GM18861 (cell line): Measurements from ENCODE around the gene ZDHHC24.

ENCODE experiments used
- ATAC-seq: cut with Tn5 transposase; IDR thresholded peaks from one replicate; pipeline ENCODE4 v1.9.1; 2021; ENCODE audit not compliant: unreplicated experiment

The ZDHHC24 gene

GRCh38 chr11:66505276-66505816 is 40.5 kb downstream of the ZDHHC24 start:
- no peak for ATAC-seq

DNA sequence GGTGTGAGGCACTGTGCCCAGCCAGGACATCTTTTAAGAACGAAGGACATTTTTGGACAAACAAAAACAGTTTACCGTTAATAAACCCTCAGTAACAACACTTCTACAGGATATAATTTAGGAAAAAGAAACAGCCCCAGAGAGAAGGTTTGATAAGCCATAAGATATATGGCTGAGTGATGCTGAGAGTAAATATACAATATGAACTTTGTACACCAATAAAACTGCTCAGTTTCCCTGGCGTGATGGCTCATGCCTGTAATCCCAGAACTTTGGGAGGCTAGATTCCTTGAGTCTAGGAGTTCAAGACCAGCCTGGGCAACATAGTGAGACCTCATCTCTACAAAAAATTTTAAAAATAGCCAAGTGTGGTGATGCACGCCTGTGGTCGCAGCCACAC is 47.3 kb downstream of the ZDHHC24 start:
- no peak for ATAC-seq

DNA sequence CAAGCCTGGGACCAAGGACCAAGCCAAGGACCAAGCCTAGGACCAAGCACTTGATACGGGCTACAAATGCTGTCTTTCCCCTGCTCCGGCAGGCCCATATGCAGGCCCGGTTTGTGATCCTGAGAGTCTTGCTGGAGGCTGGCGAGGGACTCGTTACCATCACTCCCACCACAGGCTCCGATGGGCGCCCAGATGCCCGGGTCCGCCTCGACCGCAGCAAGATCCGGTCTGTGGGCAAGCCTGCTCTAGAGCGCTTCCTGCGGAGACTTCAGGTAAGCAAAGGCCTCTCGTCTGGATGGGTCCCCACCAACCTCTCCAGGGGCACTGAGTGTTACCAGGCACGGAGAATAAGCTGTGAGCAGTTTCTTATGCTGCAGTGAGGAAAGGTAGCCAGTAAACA is 48.6 kb downstream of the ZDHHC24 start:
- no peak for ATAC-seq

- no peak for ATAC-seq
Measured at GRCh38 chr11:66495401-66495854, 50.4 kb downstream of the ZDHHC24 start.

DNA sequence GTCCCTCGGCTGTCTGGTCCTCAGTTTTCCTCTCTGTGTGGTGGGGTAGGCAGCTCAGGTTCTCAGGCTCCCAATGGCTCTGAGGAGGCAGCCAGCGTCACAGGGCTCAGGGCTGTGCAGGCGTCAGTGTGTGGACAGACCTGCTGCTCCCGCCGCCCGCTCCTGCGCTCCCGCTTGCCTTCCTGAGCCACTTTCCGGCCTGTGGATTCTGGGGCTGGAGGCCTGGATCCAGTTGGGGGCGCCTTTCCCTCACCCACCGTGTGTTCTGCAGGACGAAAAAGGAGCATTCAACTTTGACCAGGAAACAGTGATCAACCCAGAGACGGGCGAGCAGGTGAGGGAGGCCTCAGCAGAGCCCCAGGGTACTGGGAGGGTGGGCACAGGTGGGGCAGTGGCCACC is 50.9 kb downstream of the ZDHHC24 start:
- ATAC-seq = no peak

DNA sequence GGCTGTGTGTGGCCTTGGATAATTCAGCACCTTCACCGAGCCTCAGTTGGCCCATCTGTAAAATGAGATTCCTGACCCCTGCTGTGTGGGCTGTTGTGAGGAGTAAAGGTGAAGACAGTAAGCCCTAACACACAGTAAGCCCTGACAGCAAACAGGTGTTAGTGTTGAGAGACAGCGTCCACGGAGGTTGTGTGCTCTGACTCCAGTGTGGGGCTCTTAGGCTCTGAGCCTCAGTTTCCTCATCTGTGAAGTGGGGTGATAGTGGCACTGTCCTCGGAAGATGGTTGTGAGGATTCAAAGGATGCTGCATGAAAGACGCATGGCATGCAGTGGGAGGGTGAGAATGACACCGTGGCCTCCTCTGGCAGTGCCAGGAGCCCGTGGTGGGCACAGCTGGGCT is 51.4 kb downstream of the ZDHHC24 start:
- no peak for ATAC-seq

- no peak for ATAC-seq
Measured at GRCh38 chr11:66493130-66493529, 52.7 kb downstream of the ZDHHC24 start.

DNA sequence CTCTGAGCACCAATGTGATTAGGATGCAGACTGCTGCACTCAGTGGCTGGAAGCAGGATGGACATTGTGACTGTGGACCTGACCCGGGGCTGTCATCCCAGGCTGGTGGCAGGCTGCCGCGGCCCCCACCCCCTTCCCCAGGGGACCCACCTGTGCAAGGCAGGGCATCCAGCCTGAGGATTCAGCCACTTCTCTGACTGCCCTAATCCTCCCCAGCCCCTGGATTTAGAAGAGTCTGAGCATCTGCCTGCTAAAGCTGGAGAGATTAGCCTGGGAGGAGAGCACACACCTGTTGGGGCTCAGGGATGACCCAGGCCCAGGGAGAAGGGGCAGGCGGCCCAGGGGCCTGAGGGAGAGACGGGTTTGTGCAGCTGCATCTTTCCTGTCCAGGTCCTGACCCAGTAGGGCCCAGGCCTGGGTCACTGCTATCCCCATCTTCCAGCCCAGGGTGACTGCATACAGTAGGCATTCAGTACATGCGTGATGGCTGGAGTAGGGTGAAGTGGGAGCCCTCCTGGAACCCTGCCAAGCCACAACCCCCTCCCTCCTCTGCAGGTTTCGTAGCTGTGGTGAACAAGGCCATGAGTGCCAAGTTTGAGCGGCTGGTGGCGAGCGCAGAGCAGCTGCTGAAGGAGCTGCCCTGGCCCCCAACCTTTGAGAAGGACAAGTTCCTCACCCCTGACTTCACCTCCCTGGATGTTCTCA is 53.5 kb downstream of the ZDHHC24 start:
- no peak for ATAC-seq

DNA sequence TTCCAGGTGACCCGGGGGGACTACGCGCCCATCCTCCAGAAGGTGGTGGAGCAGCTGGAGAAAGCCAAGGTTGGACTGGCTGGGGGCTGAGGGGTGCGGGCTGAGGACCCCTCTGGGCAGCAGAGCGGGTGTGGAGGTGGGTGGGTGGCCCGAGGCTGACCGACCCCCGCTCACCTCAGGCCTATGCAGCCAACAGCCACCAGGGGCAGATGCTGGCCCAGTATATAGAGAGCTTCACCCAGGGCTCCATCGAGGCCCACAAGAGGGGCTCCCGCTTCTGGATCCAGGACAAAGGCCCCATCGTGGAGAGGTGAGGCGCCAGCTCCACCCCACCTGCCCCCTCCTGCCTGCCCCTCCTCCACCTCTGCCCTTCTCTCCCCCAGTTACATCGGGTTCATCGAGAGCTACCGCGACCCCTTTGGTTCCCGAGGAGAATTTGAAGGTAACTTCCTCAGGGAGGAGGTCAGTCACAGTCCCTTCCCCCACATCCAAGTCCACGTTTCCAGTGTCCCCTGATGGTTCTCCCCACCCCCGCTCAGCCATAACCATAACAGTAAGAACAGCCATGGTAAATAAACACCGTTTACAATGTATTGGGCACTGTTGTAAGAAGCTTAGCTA is 54.4 kb downstream of the ZDHHC24 start:
- ATAC-seq = no peak

GRCh38 chr11:66489636-66490035 is 56.2 kb downstream of the ZDHHC24 start:
- no peak for ATAC-seq

DNA sequence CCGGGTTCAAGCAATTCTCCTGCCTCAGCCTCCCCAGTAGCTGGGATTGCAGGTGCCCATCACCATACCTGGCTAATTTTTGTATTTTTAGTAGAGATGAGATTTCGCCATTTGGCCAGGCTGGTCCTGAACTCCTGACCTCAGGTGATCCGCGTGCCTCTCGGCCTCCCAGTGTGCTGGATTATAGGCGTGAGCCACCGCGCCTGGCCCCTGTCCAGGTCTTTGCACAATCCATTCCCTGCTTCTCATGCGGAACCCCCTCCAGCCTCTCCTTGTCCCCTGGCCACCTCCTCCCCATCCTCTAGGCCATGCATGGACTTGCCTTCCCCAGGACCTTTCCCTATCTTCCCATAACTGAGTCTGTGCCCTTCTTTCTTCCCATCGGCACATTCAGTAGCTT is 56.9 kb downstream of the ZDHHC24 start:
- no peak for ATAC-seq

GRCh38 chr11:66484806-66485380 is 61.0 kb downstream of the ZDHHC24 start:
- ATAC-seq = no peak

- ATAC-seq = peak; percentile 84
Measured at GRCh38 chr11:66480117-66480938, 65.5 kb downstream of the ZDHHC24 start, which contains the start of gene DPP3. Gene DPP3 (plus strand): TSS chr11:66480434. CDS start chr11:66482201, 1,767 bp downstream.

DNA sequence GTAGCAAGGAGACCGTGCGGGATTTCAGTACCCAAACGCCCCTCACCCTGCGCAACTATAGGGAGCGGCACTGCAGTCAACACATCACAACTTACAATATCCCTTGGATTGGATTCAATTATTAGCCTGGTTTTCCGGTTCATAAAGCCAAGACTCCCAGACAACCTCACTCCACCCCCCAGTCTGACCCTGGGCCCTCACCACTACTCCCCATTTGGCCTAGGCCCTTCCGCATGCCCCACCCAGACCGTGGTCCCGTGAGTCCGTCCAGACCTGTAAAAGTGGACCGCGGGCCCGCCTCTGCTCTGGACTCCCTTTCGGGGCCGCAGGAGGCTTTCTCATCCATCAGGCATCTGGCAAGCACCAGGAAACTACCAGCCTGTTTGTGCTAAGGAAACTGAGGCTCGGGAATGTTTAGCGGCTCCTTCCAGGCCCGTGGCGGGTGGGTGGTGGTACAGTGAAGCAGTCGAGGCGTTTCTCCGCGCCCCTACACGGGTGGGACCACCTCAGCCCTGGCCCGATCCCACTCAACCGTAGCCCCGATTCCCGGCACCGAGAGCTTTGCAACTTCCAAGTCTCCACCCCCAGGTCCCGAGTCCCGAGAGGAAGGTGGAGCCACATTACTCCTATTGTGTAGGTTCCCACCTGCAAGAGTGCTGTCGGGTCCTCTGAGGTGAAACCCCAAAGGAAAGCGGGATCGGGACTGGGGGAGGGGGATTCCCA is 66.3 kb downstream of the ZDHHC24 start:
- no peak for ATAC-seq

DNA sequence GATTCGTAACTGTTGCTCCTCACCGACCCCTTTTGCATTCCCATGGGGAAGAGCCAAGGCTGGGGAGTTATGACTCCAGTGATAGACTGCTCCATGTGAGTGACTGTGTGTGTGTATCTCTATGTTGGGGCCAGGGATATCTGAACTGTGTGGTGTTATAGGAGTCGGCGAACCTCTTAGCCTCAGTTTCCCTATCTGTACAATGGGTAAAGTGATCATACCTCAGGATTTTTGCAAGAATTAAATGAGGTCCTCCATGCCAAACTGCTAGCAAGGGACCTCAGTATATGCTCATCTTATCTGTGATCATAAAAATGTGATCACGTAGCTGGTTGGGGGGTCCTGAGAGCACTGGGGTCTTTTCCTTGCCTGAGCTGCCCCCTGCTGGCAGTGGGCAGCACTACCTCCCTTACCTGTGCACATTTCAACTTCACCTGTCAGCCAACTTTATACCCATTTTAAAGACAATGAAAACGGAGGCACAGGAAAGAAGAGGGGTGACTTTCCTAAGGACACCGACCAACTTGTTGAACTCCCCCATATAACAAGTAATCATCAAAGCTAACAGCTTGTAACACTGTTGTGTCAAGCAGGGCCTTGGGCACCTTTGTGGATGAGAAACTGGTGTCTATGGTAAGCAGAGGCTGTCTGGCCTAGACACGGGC is 67.0 kb downstream of the ZDHHC24 start:
- no peak for ATAC-seq

DNA sequence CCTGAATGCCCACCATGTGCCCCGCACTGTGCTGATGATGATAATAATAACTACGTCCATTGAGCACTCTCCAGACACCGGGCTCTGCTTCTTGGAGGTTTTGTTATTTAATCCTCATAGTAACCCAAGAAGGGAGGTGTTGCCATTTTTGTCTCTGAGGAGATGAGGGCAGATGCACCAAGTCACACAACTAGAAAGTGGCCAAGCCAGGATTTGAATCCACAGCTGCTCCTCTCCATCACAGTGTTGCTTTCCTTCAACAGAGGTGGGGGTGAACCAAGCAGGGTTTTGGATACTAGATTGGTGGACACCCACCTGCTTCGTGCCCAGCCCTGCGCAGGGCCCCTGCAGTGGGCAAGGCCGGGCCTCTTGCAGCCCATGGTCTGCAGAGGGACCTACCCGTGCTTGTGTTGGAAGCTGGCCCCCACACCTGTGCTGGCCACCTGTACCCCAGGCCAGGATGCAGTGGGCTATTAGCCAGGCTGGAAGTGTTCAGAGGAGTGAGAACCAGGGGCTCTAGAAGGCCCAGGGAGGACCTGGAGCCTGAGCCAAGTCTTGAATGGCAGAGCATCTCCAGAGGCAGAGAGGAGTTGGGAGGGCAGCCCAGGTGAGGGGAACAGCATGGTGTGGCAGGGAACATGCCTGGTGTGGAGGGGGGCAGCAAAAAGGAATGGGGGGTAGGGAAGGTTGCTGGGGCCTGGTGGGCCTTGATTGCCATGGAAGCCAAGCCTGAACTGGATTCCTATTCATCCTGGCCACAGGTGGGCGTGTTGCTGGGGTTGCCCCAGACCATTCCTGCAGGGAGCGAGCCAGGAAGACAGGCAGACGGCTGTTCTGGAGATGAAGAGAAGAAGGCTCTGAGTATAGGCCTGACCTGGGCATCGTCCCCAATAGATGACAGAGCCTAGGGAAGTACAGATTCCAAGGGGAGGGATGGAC is 68.3 kb downstream of the ZDHHC24 start:
- no peak for ATAC-seq

DNA sequence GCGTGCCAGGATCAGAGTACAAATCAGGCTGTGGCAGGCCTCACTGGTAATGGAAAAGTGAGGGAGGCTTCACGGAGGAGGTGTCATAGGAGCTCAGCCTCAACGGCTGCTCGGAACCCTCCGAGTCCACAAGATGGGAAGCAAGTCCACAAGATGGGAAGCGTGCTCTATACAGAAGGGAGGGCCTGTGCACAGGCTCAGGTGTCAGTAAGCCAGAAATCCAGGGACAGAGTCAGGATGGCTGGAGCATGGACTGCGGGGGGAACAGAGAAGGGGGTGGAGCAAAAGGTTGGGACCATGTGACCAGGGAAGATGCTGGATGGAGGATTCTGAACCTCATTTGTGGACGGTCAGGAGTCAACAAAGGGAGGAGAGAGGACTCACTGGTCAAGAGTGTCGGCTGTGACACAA is 69.0 kb downstream of the ZDHHC24 start:
- ATAC-seq = no peak

DNA sequence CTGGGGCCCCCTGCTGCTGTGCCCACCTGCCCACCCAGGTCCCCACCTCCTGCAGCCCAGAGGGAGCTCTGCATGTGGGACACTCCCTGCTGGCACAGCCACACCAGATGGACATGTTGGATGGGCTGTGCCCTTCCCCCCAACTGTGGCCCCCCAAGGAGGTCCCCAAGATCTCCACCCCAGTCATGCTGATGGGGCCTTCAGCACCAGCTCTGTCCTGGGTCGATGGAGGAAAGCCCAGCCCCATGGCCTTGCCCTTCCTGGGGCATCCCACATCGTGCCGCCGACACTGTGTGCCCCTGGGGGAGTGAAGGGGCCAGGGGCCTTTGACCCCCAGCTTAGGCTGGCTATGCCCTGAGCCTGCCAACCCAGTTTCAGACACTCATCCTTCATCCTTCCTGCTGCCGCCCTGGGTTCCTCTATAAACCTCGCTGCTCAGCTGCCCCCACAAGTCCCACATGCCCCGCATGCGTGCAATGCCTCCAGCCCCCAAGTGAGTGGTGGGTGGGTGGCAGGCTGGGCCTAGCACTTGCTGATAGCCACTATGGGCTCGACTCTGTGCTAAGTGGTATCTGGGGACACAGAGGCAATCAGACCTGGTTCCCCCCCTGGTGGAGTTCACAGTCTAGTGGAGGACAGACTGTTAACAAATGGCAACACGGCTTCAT is 69.5 kb downstream of the ZDHHC24 start:
- no peak for ATAC-seq
